WTC11 (cell line): ENCODE measurements around the gene PCDHB8.
"Not testable (repeated sequence)": the region's sequence is repeated elsewhere in the genome, so short reads cannot be mapped to it uniquely, and the experiment has no call there.

ENCODE experiments used
- CTCF ChIP-seq: fragments of 200-600 bp; IDR thresholded peaks from 2 replicates; pipeline ENCODE4 v1.8.0; 2022; ENCODE audit warnings: antibody characterized with exemption
- MAX ChIP-seq: sonication (generic); formaldehyde crosslinking; IDR thresholded peaks from 2 replicates; pipeline ENCODE4 v1.8.0; 2022; ENCODE audit warnings: mild to moderate bottlenecking, missing genetic modification reagents
- NR2C2 ChIP-seq: sonication (generic); formaldehyde crosslinking; IDR thresholded peaks from 2 replicates; pipeline ENCODE4 v1.8.0; 2022; ENCODE audit warnings: mild to moderate bottlenecking, missing genetic modification reagents
- ZNF121 ChIP-seq: sonication (generic); formaldehyde crosslinking; IDR thresholded peaks from 2 replicates; pipeline ENCODE4 v1.8.0; 2023; ENCODE audit warnings: missing genetic modification reagents

GRCh38 chr5:141174291-141175104, 3.1 kb upstream of the PCDHB8 start:
- not testable (repeated sequence) for TF ChIP-seq NR2C2 (CRISPR knock-in tag); ZNF121 (CRISPR knock-in tag); CTCF; MAX (CRISPR knock-in tag)
